GM23338 (cell line): ENCODE results near the gene CD44.

ENCODE experiments used
- CREB1 ChIP-seq: fragments of 250-450 bp; sonication (Bioruptor Pico); IDR thresholded peaks from 2 replicates; pipeline ENCODE4 v1.5.0; 2020; ENCODE audit warnings: low read depth, mild to moderate bottlenecking, moderate library complexity
- EZH2 ChIP-seq: fragments of 200-600 bp; sonication (generic); IDR thresholded peaks from one replicate; pipeline ENCODE4 v1.8.0; 2017; ENCODE audit warnings: antibody characterized with exemption, mild to moderate bottlenecking, low read depth; ENCODE audit not compliant: unreplicated experiment
- EZH2phosphoT487 ChIP-seq: fragments of 200-600 bp; sonication (generic); IDR thresholded peaks from one replicate; pipeline ENCODE4 v1.8.1; 2018; ENCODE audit warnings: antibody characterized with exemption; ENCODE audit not compliant: unreplicated experiment
- JUNB ChIP-seq: IDR thresholded peaks from one replicate; pipeline ENCODE4 v1.6.1; 2016; ENCODE audit warnings: antibody characterized with exemption; ENCODE audit not compliant: unreplicated experiment
- NANOG ChIP-seq: IDR thresholded peaks from 2 replicates; pipeline ENCODE4 v1.6.1; 2016; ENCODE audit warnings: antibody characterized with exemption, borderline replicate concordance
- POLR2AphosphoS5 ChIP-seq: IDR thresholded peaks from 2 replicates; pipeline ENCODE4 v1.6.1; 2016; ENCODE audit warnings: antibody characterized with exemption, low read depth
- ZNF114 ChIP-seq: fragments of 250-450 bp; sonication (Bioruptor Pico); IDR thresholded peaks from 2 replicates; pipeline ENCODE4 v1.5.0; 2020; ENCODE audit warnings: mild to moderate bottlenecking, moderate library complexity
- ZNF331 ChIP-seq: fragments of 250-450 bp; sonication (Bioruptor Pico); IDR thresholded peaks from 2 replicates; pipeline ENCODE4 v1.5.0; 2020; ENCODE audit warnings: low read depth, mild to moderate bottlenecking, moderate library complexity
- TF ChIP-seq, protein P1 (sequence below): IDR thresholded peaks from one replicate; pipeline ENCODE4 v1.6.1; 2018; ENCODE audit warnings: antibody characterized with exemption; ENCODE audit not compliant: unreplicated experiment
- TF ChIP-seq, protein P2 (sequence below), 2 experiments: fragments of 200-600 bp in 1 of 2; sonication (generic) in 1 of 2; conservative IDR thresholded peaks; 2 replicates each; pipeline versions ENCODE4 v1.5.1 to v1.6.1; 2016 to 2017; ENCODE audit warnings: antibody characterized with exemption in 2 of 2, low read depth in 2 of 2, mild to moderate bottlenecking in 2 of 2, moderate library complexity in 1 of 2
- TF ChIP-seq, protein P3 (sequence below): IDR thresholded peaks from 2 replicates; pipeline ENCODE4 v1.6.1; 2016; ENCODE audit warnings: antibody characterized with exemption
- TF ChIP-seq, protein P4 (sequence below): fragments of 250-450 bp; sonication (Bioruptor Pico); IDR thresholded peaks from 2 replicates; pipeline ENCODE4 v1.5.0; 2020; ENCODE audit warnings: mild to moderate bottlenecking, moderate library complexity

DNA sequence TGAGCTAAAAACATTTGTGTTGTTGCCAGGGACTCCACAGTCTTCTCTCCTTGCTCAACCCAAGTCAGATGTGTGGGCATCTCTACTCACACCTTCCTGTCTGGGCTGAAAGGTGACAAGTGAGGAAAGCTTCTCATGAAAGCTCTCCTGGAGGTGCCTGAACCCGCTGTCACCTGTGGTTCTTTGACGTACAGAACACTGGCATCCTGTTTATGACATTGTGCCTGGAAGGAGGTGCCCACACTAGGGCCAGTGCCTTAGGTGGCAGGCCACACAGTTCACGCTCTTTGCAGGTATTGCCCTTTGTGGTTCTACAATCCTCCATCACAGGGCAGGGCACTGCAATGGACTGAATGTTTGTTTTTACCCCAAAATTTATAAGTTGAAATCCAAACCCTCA, 108.5 kb downstream of the CD44 start:
- TF ChIP-seq, protein P1, sequence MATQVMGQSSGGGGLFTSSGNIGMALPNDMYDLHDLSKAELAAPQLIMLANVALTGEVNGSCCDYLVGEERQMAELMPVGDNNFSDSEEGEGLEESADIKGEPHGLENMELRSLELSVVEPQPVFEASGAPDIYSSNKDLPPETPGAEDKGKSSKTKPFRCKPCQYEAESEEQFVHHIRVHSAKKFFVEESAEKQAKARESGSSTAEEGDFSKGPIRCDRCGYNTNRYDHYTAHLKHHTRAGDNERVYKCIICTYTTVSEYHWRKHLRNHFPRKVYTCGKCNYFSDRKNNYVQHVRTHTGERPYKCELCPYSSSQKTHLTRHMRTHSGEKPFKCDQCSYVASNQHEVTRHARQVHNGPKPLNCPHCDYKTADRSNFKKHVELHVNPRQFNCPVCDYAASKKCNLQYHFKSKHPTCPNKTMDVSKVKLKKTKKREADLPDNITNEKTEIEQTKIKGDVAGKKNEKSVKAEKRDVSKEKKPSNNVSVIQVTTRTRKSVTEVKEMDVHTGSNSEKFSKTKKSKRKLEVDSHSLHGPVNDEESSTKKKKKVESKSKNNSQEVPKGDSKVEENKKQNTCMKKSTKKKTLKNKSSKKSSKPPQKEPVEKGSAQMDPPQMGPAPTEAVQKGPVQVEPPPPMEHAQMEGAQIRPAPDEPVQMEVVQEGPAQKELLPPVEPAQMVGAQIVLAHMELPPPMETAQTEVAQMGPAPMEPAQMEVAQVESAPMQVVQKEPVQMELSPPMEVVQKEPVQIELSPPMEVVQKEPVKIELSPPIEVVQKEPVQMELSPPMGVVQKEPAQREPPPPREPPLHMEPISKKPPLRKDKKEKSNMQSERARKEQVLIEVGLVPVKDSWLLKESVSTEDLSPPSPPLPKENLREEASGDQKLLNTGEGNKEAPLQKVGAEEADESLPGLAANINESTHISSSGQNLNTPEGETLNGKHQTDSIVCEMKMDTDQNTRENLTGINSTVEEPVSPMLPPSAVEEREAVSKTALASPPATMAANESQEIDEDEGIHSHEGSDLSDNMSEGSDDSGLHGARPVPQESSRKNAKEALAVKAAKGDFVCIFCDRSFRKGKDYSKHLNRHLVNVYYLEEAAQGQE = no peak
- TF ChIP-seq, protein P2, sequence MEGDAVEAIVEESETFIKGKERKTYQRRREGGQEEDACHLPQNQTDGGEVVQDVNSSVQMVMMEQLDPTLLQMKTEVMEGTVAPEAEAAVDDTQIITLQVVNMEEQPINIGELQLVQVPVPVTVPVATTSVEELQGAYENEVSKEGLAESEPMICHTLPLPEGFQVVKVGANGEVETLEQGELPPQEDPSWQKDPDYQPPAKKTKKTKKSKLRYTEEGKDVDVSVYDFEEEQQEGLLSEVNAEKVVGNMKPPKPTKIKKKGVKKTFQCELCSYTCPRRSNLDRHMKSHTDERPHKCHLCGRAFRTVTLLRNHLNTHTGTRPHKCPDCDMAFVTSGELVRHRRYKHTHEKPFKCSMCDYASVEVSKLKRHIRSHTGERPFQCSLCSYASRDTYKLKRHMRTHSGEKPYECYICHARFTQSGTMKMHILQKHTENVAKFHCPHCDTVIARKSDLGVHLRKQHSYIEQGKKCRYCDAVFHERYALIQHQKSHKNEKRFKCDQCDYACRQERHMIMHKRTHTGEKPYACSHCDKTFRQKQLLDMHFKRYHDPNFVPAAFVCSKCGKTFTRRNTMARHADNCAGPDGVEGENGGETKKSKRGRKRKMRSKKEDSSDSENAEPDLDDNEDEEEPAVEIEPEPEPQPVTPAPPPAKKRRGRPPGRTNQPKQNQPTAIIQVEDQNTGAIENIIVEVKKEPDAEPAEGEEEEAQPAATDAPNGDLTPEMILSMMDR (conservative IDR thresholded peaks at IDR 0.05; ENCODE audit: low read depth in 2 of 2) = no peak
- TF ChIP-seq POLR2AphosphoS5 (no peak), CREB1 (no peak), EZH2 (no peak), EZH2phosphoT487 (no peak), JUNB (no peak), NANOG (no peak), ZNF331 (CRISPR knock-in tag) (no peak), ZNF114 (CRISPR knock-in tag) (no peak)
- TF ChIP-seq, protein P3, sequence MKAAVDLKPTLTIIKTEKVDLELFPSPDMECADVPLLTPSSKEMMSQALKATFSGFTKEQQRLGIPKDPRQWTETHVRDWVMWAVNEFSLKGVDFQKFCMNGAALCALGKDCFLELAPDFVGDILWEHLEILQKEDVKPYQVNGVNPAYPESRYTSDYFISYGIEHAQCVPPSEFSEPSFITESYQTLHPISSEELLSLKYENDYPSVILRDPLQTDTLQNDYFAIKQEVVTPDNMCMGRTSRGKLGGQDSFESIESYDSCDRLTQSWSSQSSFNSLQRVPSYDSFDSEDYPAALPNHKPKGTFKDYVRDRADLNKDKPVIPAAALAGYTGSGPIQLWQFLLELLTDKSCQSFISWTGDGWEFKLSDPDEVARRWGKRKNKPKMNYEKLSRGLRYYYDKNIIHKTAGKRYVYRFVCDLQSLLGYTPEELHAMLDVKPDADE = no peak
- TF ChIP-seq, protein P4, sequence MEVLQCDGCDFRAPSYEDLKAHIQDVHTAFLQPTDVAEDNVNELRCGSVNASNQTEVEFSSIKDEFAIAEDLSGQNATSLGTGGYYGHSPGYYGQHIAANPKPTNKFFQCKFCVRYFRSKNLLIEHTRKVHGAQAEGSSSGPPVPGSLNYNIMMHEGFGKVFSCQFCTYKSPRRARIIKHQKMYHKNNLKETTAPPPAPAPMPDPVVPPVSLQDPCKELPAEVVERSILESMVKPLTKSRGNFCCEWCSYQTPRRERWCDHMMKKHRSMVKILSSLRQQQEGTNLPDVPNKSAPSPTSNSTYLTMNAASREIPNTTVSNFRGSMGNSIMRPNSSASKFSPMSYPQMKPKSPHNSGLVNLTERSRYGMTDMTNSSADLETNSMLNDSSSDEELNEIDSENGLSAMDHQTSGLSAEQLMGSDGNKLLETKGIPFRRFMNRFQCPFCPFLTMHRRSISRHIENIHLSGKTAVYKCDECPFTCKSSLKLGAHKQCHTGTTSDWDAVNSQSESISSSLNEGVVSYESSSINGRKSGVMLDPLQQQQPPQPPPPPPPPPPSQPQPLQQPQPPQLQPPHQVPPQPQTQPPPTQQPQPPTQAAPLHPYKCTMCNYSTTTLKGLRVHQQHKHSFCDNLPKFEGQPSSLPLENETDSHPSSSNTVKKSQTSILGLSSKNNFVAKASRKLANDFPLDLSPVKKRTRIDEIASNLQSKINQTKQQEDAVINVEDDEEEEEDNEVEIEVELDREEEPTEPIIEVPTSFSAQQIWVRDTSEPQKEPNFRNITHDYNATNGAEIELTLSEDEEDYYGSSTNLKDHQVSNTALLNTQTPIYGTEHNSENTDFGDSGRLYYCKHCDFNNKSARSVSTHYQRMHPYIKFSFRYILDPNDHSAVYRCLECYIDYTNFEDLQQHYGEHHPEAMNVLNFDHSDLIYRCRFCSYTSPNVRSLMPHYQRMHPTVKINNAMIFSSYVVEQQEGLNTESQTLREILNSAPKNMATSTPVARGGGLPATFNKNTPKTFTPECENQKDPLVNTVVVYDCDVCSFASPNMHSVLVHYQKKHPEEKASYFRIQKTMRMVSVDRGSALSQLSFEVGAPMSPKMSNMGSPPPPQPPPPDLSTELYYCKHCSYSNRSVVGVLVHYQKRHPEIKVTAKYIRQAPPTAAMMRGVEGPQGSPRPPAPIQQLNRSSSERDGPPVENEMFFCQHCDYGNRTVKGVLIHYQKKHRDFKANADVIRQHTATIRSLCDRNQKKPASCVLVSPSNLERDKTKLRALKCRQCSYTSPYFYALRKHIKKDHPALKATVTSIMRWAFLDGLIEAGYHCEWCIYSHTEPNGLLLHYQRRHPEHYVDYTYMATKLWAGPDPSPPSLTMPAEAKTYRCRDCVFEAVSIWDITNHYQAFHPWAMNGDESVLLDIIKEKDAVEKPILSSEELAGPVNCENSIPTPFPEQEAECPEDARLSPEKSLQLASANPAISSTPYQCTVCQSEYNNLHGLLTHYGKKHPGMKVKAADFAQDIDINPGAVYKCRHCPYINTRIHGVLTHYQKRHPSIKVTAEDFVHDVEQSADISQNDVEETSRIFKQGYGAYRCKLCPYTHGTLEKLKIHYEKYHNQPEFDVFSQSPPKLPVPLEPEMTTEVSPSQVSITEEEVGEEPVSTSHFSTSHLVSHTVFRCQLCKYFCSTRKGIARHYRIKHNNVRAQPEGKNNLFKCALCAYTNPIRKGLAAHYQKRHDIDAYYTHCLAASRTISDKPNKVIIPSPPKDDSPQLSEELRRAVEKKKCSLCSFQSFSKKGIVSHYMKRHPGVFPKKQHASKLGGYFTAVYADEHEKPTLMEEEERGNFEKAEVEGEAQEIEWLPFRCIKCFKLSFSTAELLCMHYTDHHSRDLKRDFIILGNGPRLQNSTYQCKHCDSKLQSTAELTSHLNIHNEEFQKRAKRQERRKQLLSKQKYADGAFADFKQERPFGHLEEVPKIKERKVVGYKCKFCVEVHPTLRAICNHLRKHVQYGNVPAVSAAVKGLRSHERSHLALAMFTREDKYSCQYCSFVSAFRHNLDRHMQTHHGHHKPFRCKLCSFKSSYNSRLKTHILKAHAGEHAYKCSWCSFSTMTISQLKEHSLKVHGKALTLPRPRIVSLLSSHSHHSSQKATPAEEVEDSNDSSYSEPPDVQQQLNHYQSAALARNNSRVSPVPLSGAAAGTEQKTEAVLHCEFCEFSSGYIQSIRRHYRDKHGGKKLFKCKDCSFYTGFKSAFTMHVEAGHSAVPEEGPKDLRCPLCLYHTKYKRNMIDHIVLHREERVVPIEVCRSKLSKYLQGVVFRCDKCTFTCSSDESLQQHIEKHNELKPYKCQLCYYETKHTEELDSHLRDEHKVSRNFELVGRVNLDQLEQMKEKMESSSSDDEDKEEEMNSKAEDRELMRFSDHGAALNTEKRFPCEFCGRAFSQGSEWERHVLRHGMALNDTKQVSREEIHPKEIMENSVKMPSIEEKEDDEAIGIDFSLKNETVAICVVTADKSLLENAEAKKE (CRISPR knock-in tag) = no peak
